Stimulated activated CD8-positive, alpha-beta memory T cell treated with anti-CD3 and anti-CD28 coated beads, Interleukin-15, amount 100 ng/mL, for 24 hours (primary cell): ENCODE measurements around the gene TFF1.

Source experiments
- DNase-seq: peaks from one replicate; pipeline ENCODE4 v3.0.0-alpha.2; 2020; ENCODE audit warnings: low read depth

Gene TFF1

DNA sequence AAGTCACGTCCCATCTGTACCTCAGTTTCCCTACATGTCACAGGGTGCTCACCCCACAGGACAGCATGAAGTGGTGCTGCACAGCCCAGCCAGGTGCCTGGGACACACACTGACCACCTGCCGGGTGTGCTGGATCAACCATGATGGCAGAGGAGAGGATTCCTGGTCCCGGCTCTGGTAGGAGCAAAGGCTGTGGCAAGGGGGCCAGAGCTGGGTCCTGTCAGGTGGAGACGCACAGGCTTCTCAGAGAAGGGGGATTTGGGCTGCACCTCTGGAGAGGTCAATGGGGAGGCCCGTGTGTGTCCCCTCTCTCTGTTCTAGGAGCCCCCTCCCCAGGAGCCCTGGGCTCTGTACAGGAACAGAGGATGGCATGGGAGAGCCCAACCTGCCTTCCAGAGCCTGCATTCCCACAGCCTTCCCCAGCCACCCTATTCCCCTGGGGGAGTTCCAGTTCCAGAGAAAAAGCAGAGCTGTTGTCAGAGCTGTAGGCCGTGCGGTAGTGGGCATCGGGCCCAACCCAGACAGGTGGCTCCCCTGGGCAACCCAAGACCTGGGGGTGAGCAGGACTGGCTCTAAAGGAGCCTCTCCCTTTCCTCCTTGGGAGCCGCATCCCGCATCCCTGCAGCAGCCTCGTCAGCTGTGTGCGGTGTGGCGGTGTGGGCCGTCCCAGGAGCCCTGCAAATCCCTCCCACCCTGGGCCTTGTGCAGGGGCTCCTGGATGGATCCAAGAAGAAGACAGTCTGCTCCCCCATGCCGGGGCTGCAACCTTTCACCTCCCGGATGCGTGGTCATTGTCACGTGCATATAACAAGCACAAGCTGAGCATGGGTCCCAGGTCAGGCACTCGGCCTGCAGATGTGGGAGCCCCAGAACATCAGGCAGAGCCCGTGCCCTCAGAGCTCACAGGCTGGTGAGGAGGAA lies 48.2 kb downstream of the TFF1 start:
- DNase-seq: no peak

DNA sequence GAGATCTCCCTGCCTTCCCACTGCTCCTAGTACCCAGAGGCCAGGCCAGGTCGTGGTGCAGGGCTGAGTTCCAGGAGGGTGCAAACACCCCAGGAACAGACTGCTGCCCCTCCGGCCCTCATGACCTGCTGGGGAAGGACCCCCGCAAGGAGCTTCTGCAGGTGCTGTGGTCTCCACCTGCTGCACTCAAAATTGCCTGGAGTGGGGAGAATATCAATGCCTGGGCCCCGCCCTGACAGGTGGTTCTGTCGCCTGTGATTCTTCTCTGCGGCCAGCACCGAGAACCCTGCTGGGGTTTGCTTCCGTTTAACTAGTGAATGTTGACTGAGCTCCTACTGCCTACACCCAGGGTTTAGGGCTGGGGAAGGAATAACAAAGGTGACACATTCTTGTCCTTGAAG lies 49.0 kb downstream of the TFF1 start:
- no peak for DNase-seq

- DNase-seq: no peak
Measured at GRCh38 chr21:42316891-42317290, 49.4 kb downstream of the TFF1 start.

DNA sequence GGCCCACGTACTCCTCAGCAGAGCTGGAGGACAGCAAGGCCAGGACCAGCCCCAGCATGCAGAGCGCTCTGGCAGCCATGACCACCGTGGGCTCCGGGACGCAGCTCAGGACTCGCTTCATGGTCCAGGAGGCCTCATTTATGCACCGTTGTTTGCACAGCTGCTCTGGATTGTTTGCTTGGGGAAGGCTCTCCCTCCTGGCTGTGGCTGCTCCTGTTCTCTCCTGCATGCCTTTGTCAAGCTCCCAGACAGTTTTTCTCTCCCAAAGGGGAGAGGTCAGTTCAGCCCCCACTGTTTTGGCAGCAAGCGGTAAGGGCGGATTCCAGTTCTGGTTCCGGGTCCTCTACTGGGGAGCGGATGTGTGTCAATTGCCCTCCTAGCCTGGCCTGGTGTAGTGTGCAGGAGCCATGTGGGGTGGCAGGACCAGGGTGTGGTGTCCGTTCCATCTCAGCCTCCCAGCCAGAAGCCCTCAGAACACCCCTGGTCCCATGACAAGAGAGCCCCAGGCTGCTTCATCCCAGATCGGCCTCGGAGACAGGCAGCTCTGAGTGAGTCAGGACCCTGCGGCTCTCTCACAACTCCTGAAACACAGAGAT lies 50.9 kb downstream of the TFF1 start, which contains the start of gene TFF3:
TSS of gene TFF3 (minus strand) at position 114 of the 596 bp plus-strand sequence. CDS start at position 79, 35 bp downstream.
- DNase-seq: no peak

- DNase-seq: no peak
Measured at GRCh38 chr21:42314616-42315295, 51.6 kb downstream of the TFF1 start.

DNA sequence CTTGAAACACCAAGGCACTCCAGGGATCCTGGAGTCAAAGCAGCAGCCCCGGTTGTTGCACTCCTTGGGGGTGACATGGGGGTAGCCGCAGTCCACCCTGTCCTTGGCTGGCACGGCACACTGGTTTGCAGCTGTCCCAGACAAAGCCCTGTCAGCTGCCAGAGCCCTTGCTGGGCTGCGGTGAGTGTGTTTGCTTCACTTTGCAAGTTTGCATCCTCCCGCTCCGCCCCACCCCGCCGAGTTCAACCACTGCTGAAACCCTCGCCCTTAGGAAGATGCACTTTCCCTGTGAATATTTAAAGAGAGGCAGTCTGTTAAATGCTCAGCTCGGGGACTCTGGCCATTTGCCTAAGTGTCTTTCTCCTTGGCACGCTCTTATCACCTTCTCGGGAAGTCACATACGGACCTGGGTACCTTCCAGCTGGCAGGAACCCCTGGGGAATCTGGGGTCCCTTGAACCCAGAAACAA lies 52.8 kb downstream of the TFF1 start:
- DNase-seq: no peak

- DNase-seq: no peak
Measured at GRCh38 chr21:42312626-42313104, 53.7 kb downstream of the TFF1 start.
